G401.6 (cell line): Measurements from ENCODE around the gene WASHC4.
A peak's percentile ranks its signal among the peaks of the same experiment; 100 is the strongest.
"Not testable (repeated sequence)": the region's sequence is repeated elsewhere in the genome, so short reads cannot be mapped to it uniquely, and the experiment has no call there.

ENCODE experiments used
- FAIRE-seq: peaks from 2 replicates; lab custom pipeline; 2012; peaks lifted over from hg19 to GRCh38; lab: Jason Lieb, UNC

The WASHC4 gene

DNA sequence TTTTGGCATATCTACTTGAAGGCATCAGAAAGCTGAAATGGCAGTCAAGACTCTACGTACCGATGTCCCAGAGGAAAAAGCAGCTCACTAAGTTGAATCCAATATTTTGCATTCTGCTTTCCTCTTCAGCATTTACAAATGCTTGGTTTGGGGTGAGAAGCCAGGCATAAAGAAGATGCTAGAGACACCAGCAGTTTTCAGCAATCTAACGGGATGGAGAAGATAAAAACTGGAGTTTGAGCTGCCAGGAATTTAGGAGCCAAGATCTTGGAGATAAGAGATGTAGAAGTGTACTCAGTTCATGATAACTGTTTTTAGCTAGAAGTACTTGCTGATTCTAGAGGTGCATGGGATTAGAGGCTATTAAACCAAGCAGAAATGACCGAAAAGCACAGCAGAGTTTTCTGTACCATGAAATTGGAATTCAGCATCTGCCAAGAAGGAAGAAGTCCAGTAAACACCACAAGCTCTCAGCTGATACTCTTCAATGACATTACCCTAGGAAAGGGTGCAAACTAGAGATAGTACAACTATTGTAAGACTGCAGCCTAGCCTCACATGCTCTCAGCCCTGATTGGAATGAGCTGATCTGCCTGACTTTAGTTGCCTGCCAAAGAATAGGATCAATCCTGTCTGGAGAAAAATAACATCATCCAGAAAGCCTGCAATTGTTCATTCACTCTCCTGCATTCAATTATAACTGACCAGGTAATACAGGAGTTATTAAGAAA is 15.9 kb upstream of the WASHC4 start:
- no peak for FAIRE-seq

GRCh38 chr12:105092336-105092735 is 15.2 kb upstream of the WASHC4 start:
- no peak for FAIRE-seq

DNA sequence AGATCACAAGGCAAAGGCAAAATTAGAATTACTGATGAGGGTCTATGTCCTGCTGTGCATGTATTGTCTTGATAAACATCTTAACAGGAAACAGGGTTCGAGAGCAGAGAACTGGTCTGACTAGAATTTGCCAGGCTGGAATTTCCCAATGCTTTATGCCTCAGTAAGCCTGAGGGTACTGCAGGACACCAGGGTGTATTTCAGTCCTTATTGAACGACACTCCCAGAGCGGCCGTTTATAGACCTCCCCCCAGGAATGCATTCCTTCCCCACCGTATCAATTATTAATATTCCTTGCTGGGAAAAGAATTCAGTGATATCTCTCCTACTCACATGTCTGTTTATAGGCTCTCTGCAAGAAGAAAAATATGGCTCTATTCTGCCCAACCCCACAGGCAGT is 12.2 kb upstream of the WASHC4 start:
- not testable (repeated sequence) for FAIRE-seq

DNA sequence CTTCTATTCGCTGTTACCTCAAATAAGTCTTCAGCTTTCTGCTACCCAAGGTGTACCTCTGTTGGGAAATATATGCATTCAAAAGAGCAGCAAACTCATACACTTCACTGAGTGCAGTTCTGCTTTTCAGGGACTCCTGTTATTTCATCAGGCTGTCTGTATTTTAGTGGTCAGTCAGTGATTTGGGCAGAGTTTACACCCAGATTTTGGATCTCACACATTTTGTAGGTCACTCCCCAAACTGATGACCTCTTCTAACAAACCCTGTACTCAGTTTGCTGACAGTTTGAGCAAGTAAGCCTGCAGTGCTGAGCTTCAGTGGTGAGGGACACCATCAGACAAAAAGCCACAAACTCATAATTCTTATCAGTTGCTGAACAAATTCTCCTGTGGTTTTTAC is 8.2 kb upstream of the WASHC4 start:
- FAIRE-seq = no peak

DNA sequence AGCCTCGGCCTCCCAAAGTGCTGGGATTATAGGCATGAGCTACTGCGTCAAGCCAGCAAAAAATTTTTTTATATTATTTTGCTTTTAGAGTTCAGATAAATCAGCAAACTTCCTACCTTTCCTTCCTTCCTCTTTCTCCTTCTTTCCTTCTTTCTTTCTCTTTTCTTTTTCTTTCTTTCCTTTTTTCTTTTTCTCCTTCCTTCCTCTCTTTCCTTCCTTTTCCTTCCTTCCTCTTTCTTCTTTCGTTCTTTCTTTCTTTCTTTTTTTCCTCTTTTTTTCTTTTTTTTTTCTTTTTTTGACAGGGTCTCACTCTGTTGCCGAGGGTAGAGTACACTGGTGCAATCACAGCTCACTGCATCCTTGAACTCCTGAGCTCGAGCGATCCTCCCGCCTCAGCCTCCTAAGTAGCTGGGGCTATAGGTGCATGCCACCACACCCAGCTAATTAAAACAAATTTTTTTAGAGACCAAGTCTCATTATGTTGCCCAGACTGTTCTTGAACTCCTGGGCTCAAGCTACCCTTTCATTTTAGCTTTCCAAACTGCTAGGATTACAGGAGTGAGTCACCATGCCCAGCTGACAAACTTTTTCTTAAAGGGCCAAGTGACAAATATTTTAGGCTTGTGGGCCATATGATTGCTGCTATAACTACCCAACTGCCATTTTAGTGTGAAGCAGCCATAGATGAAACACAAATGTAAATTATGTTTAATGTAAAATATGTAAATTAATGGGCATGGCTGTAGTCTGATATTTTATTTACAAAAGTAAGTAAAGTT is 7.1 kb upstream of the WASHC4 start:
- no peak for FAIRE-seq

DNA sequence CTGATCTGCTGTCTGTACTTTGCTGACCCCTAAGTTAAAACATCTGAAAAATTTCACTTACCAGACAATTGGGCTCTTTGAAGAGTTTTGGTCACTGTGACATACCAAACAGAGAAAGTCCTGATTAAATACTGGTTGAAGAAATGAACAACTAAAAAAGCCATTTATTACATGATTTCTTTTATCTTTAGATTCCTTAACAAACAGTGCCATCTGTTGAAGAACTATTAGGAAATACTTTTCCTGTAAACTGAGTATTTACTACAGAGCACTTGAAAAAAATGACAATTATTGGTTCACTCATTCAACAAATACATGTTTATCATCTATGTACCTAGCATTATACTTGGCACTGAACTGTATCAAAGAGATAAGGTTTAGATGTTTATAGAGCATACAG is 6.5 kb upstream of the WASHC4 start:
- peak; percentile 93 for FAIRE-seq

DNA sequence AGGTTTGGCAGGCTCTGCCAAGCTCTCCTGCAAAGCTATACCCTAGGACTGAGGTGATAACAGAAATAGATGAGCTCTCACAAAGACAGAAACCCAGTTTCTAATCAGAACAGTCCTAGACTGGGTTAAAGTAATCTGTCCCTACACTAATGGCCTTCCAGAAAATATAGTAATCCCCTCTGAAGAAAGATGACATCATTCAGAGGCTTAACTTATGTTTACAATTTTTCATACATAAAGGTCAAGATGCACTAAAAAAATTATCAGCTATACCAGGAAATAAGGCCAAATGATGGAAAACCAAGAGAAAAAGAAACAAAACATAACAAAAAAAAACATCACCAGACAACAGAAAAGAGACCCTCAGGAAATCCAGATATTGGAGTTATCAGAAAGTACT is 4.9 kb upstream of the WASHC4 start:
- FAIRE-seq = no peak

GRCh38 chr12:105104762-105105161 is 2.8 kb upstream of the WASHC4 start:
- no peak for FAIRE-seq

DNA sequence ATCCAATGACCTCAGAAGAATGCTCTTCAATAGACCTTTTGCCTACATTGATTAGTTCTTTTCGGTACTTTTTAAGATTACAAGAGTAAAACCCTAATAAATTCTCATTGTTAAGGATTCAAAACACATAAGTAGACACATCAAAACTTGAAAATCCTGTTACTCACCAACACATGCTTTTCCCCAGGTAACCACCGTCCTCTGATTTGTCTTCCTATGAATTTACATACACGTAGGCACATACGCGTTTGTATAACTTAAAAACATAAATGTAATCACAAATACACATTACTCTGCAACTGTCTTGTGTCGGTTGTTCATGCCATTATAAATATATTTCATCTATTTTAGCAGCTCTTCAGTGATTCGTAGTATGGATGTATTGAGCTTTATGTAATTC is 910 bp upstream of the WASHC4 start:
- no peak for FAIRE-seq

- FAIRE-seq = no peak
These were observed 399 bp upstream of the WASHC4 start for GRCh38 chr12:105107171-105107493.

DNA sequence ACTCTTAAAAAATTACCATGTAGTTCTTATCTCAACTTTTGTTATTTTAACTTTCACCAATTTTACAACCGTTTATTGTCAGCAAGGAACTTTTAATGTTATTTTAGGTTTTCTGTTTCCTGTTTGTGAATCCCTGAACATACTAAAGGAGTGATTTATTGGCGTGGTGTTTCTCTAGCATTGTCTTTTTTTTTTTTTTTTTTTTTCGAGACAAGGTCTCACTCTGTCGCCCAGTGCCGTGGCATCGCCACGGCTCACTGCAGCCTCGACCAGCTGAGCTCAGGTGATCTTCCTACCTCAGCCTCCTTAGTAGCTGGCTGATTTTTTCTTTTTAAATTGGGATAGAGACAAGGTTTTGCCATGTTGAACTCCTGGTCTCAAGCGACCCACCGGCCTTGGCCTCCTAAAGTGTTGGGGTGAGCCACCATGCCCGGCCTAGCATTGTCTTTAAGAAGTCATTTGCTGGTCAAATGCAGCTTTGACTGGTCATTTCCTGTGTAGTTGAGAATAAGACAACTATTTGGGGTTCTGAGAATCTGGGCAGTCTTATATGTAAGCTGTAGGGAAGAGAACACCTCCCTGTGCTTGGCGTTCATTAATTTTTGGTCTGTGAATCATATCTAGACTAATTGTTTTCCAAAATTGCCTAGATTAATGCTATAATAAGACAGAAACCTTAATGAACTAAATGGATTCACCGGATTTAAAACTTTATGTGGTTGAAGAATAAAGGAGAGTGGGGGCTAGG is 2.1 kb downstream of the WASHC4 start:
- peak; percentile 31 for FAIRE-seq

DNA sequence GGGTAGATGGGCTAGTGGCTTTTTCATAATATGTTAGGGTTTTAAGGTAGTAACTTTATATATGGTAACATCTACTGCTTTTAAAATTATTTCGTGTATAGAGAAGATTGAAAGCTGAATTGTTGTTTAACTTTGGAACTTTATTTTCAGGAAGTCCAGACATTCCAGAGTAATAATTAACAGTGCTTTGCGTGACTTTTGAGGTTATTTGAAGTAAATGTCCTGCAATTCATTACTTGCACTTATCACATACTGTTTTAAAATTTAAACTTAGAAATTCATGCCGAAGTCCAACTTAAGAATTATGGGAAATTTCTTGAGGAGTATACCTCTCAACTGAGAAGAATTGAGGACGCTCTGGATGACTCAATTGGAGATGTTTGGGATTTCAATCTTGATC is 3.3 kb downstream of the WASHC4 start:
- no peak for FAIRE-seq

DNA sequence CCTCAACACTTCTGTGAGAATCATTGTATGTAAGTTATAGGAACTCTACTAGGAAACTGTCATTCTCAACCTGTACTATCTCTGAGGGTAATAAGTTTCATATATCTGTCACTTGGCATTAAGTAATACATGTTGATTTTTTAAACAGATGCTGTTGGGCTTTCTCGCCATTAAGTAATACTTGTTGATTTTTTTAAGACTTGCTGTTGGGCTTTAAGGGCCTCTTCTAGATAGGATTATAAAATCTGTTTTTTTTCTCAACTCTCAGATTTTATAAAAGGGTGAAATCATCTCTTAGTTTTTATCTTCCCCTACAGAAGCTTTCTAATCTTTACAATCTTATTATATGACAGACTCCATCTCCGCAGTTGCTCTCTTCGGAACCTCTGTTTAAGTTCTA is 5.6 kb downstream of the WASHC4 start:
- FAIRE-seq = no peak

DNA sequence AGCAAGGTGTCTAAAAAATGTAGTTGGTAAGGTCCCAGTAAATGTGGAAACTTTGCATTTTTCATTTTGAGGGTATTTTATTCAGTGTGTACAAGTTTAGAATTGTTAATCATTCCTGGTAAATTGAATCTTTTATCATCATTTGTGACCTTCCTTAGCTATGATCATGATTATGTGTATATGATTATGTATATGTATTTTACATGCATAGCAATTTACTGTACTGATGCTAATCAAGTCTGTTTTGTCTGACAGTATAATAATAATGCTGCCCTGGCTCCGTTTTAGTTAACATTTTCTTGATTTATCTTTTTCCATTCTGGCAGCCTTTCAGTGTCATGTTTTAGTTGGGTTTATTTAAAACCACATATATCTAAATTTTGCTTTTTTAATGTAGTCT is 9.4 kb downstream of the WASHC4 start:
- FAIRE-seq = no peak

DNA sequence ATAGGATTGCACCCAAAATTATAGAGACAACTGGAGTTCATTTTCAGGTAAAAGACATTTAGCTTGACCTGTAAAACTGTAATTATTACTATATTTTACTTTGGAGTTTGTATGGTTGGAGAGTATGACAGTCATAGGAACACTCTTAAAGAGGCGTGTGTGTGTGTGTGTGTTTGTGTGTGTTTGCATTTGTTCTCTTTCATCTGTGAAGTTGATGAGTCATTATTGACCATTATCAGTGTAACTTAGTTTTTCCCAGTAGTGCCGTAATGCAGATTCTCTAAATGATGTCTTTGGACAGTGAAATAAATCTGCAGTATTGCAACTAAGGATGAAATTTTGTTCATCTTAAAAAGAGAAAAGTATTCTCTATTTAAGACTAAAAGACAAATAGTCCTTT is 13.0 kb downstream of the WASHC4 start:
- FAIRE-seq = no peak

- FAIRE-seq = no peak
These were observed 30.7 kb downstream of the WASHC4 start for GRCh38 chr12:105138248-105138647.

DNA sequence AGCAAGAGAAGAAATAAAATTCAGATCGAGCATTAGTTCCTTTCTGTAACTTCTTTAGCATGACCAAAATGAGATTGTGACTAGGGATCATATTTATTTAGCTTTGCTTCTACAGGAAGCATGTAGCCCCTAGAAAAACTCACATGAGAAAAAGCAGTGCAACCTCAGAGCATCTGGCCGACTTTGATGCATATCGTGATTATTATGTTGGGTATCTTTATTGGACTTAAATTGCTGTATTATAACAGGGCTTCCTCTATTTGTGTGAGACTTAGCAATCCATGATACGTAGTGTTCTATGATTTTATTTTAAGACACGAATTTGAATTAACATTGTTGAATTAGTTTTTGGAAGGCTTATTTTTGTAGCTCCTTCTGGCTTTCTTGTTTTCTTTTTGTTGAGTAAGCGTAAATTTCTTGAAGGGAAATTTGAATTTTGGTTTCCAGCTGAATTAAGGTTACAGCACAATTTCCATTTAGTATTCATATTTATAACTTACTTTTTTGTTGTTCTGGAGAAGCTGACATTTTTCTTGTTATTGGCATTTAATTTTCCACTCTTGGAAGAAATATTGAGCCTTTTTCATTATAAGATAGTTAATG is 33.9 kb downstream of the WASHC4 start:
- no peak for FAIRE-seq

- FAIRE-seq = no peak
These were observed 34.7 kb downstream of the WASHC4 start for GRCh38 chr12:105142259-105142658.

- peak; percentile 87 for FAIRE-seq
These were observed 48.7 kb downstream of the WASHC4 start for GRCh38 chr12:105156260-105156659.

DNA sequence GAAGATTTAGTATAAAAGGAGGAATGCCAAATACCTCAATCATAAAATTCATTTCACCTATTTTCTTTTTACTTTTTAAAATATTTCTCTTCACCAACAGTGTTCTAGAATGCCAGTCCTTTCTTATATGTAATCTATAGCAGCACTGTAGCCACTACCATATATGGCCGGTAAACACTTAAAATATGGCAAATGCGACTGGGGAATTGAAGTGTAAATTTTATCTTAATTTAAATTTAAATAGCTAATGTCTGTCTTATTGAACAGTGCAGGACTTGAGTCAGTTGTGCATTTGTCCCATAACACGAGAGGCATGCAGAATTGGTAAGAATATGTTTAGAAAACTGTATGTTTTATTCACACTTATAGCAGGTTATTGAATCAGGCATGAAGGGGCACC is 50.1 kb downstream of the WASHC4 start:
- no peak for FAIRE-seq

GRCh38 chr12:105158876-105159275 is 51.3 kb downstream of the WASHC4 start:
- no peak for FAIRE-seq

DNA sequence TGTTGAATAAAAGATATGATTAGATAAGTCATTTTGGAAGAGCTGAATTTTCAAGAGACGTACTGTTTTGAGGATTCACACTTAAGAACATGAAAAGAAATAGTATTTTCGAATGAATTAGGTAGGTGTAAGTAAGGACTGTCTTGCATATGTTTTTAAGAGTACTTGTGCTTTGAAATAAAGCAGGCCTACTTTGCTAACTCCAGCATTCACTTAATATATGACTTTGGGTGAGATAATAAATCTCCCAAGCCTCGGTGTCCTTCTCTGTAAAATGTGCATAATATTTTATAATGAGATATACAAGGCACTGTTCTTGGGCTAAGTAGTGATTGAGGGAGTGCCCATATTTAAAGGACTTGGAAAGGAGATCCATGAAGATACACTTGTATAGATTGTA is 54.6 kb downstream of the WASHC4 start:
- no peak for FAIRE-seq

DNA sequence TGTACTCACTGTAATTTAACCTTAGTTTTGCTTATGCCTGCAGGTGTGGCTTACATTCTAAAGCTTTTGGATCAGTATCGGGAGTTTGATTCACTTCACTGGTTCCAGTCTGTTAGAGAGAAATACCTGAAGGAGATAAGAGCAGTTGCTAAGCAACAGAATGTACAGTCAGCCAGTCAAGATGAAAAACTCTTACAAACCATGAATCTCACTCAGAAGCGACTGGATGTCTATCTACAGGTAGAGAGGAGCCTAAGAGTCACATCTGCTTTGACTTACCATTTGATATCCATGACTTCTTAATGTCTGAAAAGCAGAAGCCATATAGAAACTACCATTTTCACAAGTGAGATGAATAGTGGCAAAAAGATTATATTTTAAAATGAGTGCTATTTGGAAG is 56.5 kb downstream of the WASHC4 start:
- FAIRE-seq = no peak
